ENCODE measurements around the gene CDRT15.
"Not testable (repeated sequence)": the region's sequence is repeated elsewhere in the genome, so short reads cannot be mapped to it uniquely, and the experiment has no call there.

GRCh38 chr17:14192636-14193344 lies 43.9 kb downstream of the CDRT15 start:
- TF ChIP-seq ZFP30 (CRISPR knock-in tag; IDR thresholded peaks at IDR 0.05); PATZ1 (CRISPR knock-in tag; IDR thresholded peaks at IDR 0.05; ENCODE audit: borderline replicate concordance); ESRRG (CRISPR knock-in tag; IDR thresholded peaks at IDR 0.05); PPARA (CRISPR knock-in tag; IDR thresholded peaks at IDR 0.05; ENCODE audit: borderline replicate concordance): not testable (repeated sequence)
